HG02981 (cell line): ENCODE measurements around the gene FAM78B.

Source experiments
- ATAC-seq: cut with Tn5 transposase; IDR thresholded peaks from one replicate; pipeline ENCODE4 v1.9.1; 2021; ENCODE audit warnings: mild to moderate bottlenecking, moderate library complexity; ENCODE audit not compliant: unreplicated experiment

The FAM78B gene

DNA sequence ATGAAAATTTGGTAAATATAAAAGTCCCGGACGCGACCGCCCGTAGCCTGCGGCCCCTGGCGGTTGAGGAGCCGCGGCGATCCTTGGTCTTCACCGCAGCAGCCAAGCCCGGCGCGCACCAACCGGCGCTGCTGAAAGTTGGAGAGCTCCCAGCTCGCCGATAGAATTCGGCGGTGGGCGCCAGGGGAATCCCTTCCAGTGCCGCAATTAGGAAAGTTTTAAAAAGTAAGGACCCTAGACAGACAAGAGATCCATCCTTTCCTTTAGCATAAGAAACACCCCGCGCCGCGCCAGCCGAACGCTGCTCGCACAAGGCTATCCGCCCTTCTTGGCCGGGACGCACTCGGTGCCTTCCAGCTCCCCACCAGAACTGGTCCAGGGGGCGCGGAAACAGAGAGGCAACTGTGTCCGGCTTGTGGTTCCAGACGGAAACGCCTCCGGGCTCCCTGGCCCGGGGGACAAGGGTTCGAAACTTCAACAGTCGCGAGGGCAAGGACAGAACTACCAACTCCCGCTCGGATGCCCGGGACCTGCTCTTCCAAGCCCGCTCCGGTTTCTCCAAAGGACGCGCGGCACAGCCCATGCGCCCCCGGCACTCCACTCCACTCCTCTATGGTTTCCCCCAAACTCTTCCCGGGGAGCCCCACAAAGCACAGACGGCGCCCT lies 1.7 kb downstream of the FAM78B start:
- ATAC-seq = no peak

DNA sequence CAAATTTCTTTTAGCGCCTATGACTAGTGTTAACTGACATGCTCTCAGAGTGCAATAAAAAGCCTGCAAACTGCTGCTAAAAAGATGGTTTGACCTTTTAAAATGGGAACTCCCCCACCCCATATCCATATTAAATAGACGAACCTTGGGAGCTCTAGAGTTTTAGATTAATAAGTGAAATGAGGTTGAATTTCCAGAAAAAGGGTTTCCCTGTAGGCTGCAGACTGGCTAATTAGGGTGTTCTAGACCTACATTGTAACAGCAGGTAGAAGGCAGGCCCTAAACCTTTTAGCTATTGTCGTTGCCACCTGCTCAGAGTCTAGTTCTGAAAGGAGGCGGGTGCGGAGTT lies 2.2 kb downstream of the FAM78B start:
- ATAC-seq = no peak

DNA sequence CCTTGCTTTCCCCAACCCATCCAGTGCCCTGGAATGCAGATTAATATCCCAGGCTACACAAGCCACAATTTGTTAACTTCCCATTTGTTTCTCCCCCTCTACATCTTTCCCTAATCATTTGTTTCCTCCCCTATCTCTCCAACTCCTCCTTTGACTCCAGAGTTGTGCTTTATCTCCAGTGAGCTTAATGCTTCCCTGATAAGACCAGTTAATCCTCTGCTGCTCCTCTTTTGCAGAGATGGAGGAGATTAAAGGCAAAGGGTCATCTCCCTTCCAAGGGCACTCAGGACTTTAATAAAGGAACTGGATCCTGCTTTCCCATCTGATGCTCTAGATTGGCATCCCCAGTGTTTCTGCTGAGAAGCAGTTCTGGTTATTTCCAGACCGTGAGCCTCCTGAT lies 7.1 kb downstream of the FAM78B start:
- ATAC-seq = no peak

DNA sequence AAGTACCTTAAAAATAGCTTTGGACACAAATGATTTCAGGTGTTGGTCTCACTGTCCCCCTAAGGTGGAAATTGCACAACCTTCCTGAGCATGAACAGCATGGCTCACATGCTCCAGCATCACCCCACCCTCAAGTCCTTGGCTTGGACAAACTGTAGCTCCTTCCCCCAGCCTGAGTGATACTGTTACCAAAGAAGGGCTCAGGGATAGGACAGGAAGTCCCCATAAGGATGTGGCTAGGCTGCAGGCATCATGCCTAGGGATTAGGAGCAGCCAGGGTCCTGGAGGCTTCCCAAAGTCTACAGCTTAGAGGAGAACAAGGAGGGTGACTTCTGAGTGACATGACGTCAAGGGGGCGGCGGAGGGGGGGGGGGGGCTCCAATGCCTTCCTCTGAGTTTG lies 10.1 kb downstream of the FAM78B start:
- ATAC-seq = no peak

DNA sequence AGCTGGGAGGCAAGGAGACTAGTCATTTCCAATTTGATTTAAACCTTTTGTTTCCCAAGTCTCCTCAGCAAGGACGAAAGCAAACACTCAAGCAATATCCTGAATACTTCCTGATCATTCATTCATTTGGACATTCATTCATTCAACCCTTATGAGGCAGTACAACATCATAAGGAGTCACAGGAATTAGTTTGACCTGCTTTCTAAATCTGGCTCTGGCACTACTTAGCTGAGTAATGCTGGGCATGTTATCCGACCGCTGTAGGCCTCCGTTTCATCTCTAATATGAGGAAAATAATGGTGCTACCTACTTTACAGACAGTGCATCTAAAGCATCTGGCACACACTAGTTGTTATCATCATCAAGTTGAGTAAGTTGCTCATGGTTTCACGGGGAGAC lies 11.7 kb downstream of the FAM78B start:
- no peak for ATAC-seq

DNA sequence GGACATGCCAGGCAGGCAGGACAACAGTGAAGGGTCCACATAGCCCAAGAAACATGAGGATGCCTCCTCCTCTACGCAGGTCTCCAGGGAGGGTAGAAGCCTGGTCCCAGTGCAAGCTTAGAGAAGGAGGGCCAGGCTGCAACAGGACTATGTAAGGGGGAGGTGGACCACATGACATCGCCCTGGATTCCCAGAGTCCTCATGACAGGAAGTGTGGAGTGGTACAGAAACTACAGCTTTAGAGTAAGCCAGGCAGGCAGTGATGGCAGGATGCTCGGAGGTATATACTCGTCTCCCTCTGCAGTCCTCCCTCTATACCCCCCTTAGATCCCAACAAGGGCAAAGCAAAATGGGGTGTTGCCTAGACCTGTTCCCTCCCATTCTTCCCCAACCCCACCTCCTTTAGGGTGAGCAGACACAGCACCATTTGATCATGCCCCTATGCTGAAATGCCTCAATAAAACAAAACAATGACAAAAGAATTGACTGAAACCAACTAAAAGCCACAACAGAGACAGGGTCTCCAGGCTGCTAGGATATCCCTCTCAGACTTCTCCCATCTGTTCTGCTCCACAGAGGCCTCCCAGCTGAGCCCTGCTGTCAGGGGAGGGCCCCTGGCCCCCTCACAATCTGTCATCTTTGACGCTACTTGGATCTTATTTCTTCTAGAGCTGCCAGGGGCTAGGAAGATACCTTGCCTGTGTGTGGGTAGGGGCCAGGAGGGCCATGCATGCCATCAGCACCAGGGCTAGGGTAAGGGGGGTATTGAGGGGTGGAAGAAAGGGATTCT lies 13.1 kb downstream of the FAM78B start:
- no peak for ATAC-seq

DNA sequence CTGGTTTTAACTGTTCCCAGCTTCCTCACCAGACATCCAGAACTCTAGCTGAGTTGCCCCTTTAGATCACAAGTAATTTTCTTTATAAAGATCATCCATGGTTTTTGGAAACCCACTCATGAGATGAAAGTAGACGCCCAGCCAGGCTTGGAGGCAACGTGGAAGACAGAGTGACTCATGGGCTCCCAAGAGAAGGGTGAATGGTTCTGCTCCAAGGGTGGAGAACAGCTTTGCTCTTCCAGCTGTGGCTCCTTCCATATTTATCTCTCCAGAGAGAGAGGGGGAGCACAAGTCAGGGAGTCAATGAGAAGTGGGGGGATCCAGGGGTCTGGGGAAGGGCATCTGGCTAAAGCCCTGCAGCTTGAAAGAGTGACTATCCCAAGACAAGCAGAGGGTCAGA lies 13.8 kb downstream of the FAM78B start:
- no peak for ATAC-seq

DNA sequence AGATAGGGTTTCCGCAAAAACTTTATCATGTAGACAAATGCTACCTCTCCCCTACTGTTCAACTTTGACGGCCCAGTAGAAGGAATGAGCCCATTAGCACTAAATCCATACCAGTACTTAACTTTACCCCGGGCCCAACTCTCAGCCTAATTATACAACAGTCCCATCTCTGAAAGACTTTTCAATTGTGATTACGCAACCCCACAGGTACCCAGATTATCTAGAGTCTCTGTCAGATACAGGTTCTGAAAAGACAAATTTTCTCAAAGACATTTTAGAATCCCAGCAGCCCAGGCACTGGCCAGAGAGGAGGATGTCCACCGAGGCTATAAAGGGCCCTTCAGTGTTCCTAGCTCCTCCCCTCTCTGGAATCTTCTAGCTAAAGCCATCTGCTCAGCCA lies 15.0 kb downstream of the FAM78B start:
- ATAC-seq = no peak

DNA sequence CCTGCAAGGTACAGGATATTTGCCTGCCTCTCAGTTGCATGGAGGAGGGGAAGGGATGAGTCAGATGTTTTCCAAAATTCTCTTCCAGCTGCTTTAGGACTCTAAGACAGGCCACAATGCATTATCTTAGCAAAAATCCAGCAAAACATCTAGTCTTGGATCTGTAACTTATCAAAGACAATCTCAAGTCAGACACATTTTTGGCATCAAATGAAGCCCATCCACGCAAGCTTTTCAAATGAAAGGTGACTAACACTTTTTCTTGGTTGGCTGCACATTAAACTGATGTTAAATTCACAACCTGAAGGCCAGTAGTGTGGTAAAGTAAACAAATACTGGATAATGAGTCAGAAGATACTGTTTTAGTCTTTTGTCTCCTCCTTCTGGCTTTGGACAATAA lies 21.3 kb downstream of the FAM78B start:
- ATAC-seq = no peak

DNA sequence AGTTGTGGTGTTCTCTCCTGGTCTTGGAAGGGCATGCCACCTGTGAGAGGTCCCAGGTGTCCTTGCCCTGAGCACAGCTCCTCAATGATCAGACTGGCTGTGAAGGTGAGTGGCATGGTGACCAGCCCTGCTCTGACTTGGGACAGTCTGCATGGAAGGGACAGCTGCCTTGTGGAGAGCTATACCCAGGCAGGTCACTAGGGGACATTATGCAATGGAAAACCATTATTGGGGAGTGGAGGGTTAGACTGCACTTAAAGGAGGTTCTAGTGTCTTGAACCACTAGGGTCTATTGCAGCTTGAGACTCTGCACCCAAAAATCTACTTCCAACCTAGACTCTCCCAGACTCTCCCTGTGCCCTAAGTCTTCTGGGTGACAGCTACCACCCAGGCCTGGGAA lies 24.8 kb downstream of the FAM78B start:
- ATAC-seq = no peak

DNA sequence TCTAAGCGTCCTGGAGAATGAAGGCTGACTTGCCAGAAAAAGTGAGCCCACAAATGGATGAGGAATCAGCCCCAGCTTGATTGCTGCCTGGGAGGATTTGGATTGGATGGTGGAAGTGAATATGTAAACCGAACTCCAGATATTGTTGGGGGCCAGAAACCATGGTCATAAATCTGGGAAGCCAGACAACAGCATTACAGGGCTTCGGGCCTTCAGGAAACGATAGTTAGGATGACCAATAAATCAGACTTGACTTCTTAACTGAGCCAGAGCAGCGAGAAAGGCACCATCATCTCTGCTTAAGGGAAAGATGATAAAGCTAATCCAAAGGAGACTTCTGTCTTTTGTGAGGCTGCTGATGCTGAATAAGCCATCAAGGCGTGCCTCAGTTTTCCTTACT lies 26.6 kb downstream of the FAM78B start:
- no peak for ATAC-seq

DNA sequence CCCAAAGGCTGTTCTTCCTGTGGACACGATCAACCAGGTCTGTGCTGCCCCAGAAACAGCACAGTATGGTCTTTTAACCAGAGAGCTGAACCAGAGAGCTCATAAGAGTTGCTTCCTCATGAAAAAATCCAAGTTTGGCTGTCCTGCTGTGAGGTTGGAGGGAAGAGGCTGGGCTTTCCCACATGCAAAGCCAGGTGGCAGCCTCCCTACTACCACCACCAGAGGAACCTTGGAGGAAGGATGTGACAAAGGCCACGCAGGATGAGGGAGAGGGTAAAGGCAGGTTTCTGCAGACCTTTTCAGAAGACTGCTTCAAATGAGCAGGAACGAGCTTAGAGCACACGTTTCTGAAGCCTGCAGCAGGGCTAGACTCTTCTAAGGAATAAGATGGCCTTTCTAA lies 27.1 kb downstream of the FAM78B start:
- ATAC-seq = no peak

DNA sequence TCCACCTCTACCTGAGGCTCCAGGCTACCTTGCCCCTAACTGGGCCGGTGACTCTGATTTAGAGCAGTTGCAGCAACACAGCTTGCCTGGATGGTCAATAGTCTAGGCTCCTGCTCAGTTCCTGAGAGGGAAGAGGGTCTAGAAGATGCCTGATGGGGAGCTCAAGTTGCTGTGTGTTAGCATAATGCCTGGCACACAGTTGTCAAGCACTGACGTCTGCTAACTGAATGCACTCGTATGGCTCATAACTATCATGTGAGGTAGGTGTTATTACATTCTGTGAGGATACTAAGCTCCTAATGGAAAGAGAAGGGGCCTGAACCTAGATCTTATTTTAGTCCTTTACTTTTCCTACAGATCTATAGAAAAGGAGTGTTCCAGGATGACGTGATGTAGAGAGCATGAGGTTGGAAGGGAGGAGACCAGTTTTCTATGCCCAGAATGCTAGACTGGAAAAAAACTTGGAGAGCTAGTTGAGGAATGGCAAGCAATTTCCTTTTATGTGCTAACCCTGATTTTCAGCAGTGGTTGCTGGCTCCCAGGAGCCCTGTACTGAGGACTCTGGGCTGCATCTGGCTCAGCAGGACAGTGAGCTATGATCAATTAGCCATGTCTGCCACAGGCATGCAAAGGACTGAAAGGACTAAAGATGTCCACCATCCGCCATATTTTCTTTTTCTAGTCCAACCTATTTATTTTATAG lies 30.0 kb downstream of the FAM78B start:
- no peak for ATAC-seq

DNA sequence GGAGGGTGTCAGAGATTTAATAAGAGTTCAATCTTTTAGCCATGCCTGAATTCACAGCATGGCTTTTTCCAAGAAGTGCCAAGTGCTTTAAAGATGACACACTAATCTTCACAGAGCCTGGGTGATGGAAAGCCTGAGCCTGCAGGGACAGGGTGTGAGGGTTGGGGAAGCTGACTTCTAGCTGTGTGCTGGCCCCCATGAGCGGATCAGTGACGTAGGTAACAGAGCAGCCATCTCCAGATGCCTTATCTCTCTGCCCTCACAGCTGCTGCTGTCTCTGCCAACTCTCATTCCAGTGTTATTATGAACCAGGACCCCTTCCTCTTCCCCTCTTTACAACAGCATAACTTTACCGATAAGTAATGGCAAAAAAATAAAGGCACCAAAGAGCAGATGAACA lies 30.6 kb downstream of the FAM78B start:
- no peak for ATAC-seq

DNA sequence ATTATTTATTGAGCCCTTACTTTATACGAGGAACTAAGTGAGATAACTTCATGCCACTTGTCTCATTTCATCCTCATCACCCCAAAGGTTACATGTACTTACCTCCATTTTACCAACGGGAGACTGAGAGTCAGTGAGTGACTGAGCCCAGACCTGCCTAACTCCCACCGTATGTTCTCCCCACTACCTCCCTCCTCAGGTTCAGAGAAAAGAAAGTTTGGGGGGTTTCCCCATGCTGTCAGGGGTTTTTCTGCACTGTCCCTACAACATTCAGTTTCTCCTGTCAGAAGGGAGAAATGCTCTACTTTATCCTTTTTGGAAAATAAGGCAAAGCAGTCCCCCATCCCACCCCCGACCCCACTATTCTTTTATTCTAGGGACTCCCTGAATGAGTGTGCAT lies 32.9 kb downstream of the FAM78B start:
- no peak for ATAC-seq

DNA sequence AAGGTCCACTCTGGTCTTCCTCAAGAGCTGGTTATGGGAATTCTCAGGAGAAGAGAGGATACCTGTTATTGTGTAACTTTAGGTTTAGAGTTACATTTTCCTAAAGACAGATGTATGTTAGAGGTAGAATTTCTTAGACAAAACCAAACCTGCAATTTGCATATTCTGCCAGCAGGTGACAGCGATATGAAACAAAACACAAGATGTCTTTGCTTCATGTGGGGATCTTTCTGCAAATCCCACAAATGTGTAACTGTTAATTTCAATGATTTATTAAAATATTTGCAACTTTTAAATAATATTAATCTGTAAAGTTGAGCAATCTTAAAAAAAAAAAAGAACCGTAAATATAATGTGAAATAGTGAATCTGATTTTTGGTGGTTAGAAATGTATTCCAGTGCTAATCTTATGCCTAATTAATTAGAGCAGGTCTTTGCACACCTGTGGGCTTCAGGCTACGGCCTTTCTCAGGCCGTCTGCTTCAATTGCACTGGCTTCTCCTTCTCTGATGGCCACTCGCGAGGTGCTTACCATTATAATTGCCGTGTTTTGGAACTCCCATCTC lies 33.4 kb downstream of the FAM78B start:
- ATAC-seq = no peak

DNA sequence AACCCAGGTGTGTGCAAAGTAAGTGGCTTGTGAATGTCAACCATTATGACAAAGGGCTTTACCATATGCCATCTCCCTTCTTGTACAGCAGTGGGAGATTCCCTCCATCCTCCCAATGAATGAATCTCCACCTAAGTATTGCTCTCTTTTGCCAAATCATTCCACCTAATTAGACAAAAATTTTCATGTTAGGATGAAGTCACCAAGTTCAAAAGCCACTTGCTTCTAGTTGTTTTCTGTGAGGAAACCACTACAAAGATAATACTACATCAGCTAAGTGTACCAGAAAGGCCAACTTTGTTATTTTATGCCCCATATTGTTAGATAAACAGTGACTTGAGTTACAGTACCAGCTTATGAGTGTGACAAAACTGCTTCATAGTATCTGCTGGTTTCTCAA lies 34.3 kb downstream of the FAM78B start:
- no peak for ATAC-seq

DNA sequence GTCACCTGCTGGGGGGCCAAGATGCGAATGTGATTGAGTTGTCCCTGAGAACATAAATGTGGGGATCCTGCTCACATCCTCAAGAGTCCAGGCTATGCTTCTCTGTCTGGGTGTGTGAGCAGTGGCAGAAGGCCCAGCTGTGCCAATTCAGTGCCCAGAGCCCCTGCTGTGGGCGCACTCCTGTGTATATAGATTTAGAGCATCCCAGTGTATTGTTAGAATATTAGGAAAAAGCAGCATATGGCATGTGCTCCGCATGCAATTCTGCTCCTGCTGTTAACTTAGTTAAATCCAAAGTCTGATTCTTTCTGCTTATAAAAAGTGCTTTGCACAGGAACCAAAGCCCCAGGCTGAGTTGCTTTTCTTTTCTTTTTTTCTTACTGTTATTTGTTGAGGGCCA lies 37.8 kb downstream of the FAM78B start:
- ATAC-seq = no peak

DNA sequence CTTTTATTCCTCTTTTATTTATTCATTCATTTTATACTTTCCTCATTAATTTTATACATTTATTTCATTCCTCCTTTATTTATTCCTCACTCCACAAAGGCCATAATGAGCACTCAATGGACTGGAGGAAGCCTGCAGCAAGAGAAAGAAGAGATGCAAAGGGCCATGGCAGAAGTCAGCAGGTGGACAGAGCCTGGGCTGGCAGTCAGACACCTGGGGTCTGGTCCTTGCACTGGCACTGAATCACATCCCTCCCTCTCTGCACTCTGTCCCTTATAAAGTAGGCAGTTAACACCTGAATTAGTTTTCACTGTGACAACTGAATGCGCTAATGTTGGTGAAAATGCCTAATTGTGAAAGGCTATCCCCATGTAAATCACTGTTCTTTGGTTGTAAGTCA lies 38.6 kb downstream of the FAM78B start:
- no peak for ATAC-seq

DNA sequence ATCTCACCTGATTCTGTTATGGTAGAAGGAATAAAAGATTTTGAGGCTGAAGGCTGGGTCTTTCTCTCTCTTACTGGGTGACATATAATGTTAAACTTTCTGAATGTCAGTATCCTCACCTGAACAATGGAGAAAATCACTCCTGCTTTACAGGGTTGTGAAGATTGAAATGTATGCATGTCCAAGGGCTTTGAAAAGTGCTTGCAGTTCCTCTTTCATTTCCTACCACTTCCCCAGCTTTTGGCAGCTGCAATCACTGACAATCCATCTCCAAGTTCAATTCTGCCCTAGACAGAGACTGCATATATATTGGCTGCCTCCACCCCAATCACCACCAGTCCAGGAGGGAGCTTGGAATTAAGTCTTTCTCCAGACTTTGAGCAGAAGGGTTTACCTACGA lies 39.8 kb downstream of the FAM78B start:
- ATAC-seq = no peak

DNA sequence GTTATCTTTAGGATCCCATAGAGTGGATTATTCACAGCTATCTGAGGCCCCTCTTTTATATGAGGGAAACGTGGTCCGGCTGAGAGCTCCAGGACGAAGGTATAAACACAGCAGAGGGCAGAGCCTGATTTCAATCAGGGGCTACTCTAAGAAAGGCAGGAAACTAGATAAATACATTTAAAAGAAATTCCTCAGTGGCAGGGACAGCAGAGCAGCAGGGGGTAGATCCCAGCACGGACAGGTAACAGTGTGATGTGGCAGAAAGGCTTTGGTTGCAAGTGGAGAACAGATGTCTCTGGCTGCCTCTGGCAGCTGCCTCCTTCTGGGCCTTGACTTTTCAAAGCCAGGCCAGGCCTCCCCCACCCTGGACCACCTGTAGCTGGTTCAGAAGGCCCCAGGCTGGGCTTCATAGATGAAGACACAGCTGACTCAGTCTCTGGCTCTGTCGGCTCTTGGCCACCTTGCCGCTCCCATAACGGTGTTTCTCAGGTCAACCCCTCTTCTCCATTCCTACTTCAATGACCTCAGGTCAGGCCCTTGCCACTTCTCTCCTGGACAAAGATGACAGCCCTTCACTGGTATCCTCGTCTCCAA lies 43.8 kb downstream of the FAM78B start:
- ATAC-seq = no peak

DNA sequence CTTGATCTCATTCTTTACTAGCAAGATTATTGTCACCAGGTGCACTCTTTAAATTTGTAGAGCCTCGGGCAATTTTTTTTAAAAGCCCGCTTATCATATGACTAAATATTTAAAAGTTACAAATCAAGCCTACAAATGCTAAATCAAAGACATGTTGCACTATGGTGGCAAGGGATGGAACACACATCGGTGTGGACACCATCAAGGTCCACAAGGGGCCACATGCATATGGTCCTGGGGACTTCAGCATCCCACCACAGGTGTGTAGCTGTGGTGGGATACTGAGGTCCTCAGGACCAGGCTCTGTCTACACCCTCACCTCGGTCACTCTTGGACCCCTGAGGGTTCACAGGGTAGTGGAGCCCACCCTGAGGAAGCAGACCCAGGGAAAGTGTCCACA lies 45.8 kb downstream of the FAM78B start:
- no peak for ATAC-seq
